Hematopoietic multipotent progenitor cell treated with erythropoietin and hydrocortisone succinate and interleukin-3 and kit ligand, for 17 days (in vitro differentiated cells): ENCODE results near the gene NRG2.

Source experiments
- DNase-seq: peaks from one replicate; pipeline ENCODE4 v3.0.0-alpha.2; 2015; ENCODE audit warnings: low spot score

The NRG2 gene

GRCh38 chr5:139838381-139839197 lies 204.5 kb downstream of the NRG2 start:
- no peak for DNase-seq

DNA sequence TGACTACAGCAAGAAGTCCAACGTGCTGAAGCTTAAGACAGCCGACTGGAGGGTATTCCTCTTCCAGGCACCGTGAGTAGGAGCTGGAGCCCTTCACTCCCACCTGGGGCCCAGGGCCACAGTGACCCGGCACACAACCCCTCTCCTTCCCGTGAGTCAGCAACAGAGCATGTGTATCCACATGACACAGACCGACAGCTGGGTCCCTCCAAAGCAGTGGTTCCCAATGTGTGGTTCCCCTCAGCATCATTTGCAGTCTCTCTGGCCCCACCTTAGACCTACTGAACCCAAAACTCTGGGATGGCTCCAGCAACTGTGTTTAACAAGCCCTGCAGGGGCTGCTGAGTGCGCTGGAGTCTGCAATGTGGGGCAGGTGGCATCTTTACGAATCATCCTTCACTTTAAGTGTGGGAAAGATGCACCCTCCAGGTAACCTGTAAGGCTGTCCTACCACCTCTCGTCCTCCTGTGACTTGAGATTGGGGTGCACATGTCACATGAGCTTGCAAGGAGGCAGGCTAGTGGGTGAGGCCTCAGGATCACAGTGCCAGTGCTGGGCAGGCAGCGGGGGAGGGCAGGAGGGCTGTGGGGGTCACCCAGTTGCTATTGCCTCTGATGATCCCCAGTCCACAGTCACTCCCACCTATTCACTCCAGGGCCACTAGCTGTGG lies 205.3 kb downstream of the NRG2 start:
- no peak for DNase-seq

GRCh38 chr5:139836469-139837208 lies 206.5 kb downstream of the NRG2 start:
- DNase-seq, result no peak

DNA sequence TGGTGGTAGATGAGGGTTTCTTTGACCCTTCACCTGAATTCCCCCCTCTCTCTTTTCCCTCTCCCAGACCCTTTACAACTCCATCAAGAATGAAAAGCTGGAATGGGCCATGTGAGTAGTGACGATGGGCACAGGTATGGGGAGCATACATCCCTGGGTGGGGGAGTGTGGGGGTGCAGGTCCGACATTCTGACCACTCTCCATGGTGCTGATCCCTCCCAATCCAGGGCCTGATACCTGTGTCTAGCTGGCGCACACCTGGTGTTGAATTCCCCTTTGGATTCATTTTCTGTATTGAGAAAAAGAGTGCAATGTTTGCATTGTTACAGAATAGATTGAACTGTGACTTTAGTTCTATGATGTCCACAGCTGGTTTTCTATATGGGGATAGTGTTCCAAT lies 207.4 kb downstream of the NRG2 start:
- no peak for DNase-seq

- no peak for DNase-seq
Observed at GRCh38 chr5:139833525-139833924, 209.6 kb downstream of the NRG2 start.

GRCh38 chr5:139831624-139832023 lies 211.5 kb downstream of the NRG2 start:
- no peak for DNase-seq

DNA sequence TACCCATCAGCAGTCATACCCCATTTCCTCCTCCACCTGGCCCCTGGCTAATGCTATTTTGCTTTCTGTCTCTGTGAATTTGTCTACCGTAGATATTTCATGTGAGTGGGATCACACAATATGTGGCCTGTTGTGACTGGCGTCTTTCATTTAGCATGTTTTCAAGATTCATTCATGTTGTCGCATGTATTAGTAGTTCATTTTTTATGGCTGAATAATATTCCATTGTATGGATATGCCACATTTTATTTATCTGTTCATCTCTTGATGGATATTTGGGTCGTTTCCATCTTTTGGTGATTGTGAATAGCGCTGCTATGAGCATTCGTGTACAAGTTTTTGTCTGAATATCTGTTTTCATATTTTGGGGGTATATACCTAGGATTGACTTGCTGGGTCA lies 213.6 kb downstream of the NRG2 start:
- DNase-seq, result no peak

GRCh38 chr5:139828207-139828895 lies 214.7 kb downstream of the NRG2 start:
- DNase-seq, result no peak

- DNase-seq, result no peak
Observed at GRCh38 chr5:139825690-139826089, 217.4 kb downstream of the NRG2 start.

DNA sequence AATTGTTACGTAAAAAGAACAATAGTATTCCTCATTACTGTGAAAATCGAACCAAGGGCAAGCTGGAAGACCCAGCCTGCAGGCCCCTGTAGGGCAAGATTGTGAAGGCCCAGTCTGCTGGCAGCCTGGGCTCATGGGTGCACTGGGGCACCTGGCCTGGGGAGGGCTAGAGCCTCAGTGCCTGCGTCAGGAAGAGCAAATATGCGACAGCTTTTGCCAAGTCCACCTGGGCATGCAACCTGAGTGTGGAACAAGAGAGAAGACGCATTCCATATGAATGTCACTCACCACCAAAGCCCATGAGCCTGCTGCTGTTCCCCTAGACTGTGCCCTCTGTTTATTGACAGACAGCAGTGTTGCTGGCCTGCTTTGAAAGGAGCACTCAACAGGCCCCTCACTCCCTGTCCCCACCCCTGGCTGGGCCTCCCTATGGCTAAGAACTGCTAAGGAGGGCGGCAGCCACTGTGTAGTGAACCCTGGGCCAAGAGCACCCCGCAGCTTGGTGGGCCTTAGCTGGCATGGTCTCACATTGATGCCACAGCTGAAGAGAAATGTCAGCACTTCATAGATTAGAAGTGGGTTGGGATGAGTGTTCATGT lies 219.2 kb downstream of the NRG2 start:
- DNase-seq, result no peak

- no peak for DNase-seq
Observed at GRCh38 chr5:139822553-139823425, 220.3 kb downstream of the NRG2 start.

- DNase-seq, result no peak
Observed at GRCh38 chr5:139821806-139822552, 221.1 kb downstream of the NRG2 start.

DNA sequence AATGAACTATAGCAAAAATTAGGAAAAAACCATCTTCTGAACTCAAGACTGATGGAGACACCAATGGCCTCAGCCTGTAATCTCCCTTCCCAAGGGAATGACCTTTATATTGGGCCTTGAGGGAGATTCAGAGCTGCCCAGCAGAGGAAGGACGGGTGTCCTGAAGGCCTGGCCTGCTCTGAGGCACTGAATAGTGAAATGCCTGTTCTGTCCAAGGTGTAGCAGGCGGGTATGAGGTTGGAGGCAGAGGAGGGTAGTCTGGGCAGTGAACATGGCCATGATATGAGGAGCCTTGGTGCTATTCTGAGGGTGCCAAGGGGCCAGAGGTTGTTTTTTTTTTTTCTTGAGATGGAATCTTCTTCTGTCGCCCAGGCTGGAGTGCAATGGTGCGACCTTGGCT lies 222.5 kb downstream of the NRG2 start:
- no peak for DNase-seq

DNA sequence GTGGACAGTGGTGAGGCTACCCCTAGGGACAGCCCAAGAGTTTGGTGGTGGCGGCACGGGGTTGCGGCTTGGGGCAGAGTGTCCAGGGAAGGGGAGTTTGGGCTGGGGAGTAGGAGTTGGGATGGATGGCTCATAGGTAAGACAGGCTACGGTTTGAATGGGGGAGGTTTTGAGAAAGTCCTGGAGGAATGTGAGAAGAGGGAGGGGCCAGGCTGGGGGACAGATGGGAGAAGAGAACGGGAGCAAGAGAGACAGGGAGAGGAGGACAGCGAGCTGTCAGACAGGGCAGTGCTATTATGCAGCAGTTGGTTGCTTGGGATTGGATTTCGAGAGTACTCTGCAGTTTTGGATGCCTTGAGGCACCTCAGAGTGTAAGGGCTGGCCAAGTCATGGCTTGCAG lies 223.0 kb downstream of the NRG2 start:
- DNase-seq, result no peak

DNA sequence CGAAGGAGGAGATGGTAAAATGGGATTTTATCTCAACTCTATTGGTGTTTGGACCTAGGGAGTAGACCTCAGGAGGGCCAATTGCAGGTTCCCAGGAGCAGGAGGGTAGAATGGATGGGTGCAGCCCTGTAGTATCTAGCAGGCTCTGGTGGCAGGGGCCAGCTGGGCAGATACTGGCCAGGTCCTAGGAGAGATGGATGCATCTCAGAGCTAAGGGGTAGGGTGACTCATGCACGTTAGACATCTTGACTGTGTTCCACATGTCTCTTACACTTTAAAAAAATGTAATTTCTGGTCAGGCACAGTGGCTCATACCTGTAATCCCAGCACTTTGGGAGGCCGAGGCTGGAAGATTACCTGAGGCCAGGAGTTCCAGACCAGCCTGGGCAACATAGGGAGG lies 225.1 kb downstream of the NRG2 start:
- no peak for DNase-seq

- no peak for DNase-seq
Observed at GRCh38 chr5:139817362-139817761, 225.7 kb downstream of the NRG2 start.

DNA sequence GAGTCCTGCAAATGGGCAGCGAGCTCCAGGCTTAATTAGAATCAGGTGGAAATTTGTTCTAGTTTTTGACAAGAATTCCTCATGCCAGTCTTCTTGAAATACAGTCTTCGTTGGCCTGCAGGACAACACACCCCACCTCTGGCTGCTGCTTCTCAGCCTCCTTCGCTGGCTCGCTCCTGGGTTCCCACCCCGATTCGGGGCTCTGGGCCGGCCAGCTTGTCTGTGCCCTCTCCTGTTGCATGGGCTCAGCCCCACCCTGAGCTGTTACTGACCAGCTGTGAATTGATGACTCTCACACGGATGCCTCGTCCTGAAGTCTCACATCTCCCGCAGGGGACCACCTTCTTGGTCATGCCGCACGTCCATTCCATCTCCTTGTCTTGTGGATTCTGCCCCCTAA lies 226.5 kb downstream of the NRG2 start:
- no peak for DNase-seq

GRCh38 chr5:139814704-139815280 lies 228.3 kb downstream of the NRG2 start:
- DNase-seq, result no peak

- no peak for DNase-seq
Observed at GRCh38 chr5:139814191-139814601, 228.9 kb downstream of the NRG2 start.
